Activated T-cell treated with anti-CD3 and anti-CD28 coated beads, Interleukin-2, amount 50 U/mL, for 72 hours (primary cell): ENCODE measurements around the gene SERTAD3. TPM values are rescaled to one million over a fixed set of nuclear protein-coding genes. Genes with fewer than 3 reads are reported as not detected.
"Not testable (repeated sequence)": the region's sequence is repeated elsewhere in the genome, so short reads cannot be mapped to it uniquely, and the experiment has no call there.

Experiments
- ATAC-seq, 2 donors: fragments of 150-1000 bp; cut with Tn5 transposase; replicated peaks in 1 of 2; 2 replicates each; pipeline ENCODE4 v1.10.0; 2021; ENCODE audit warnings: moderate library complexity in 2 of 2, mild to moderate bottlenecking in 1 of 2
- DNase-seq, 2 donors: peaks; one replicate each; pipeline ENCODE4 v3.0.0; 2021 to 2022; ENCODE audit warnings: mixed read lengths in 1 of 2
- H3K27ac Mint-ChIP-seq: one replicate; pipeline ENCODE4 v1.8.0; 2022; ENCODE audit warnings: mild to moderate bottlenecking, moderate library complexity, mixed read lengths
- H3K27me3 Mint-ChIP-seq: one replicate; pipeline ENCODE4 v1.8.0; 2022; ENCODE audit warnings: low read depth, mixed read lengths
- H3K36me3 Mint-ChIP-seq, 2 donors: one replicate each; pipeline ENCODE4 v1.8.0; 2022; ENCODE audit warnings: mixed read lengths in 2 of 2, mild to moderate bottlenecking in 1 of 2; ENCODE audit not compliant: insufficient read depth in 2 of 2
- H3K4me1 Mint-ChIP-seq: one replicate; pipeline ENCODE4 v1.8.0; 2022; ENCODE audit warnings: low read depth, mixed read lengths
- H3K4me3 Mint-ChIP-seq, 2 donors: one replicate each; pipeline ENCODE4 v1.8.0; 2022; ENCODE audit warnings: mild to moderate bottlenecking in 2 of 2, mixed read lengths in 2 of 2, moderate library complexity in 2 of 2
- H3K9me3 Mint-ChIP-seq, 2 donors: one replicate each; pipeline ENCODE4 v1.8.0; 2022; ENCODE audit warnings: mixed read lengths in 2 of 2
- total RNA-seq, 2 donors: library from RNA; stranded (reverse); gene quantifications; one replicate each; pipeline ENCODE4 v1.2.3, GENCODE V29; 2022

The SERTAD3 gene
- total RNA-seq, 2 donors from 2014 or later = 12.6 to 16.3 TPM

- H3K36me3 Mint-ChIP-seq = peaks cover 0 to 4% of the 10 kb centered on the region in 2 donors
- DNase-seq = no peak
- no peaks in the 10 kb centered on the region for H3K27me3 Mint-ChIP-seq
- ATAC-seq = no peak
- H3K4me3 Mint-ChIP-seq = no peak overlapping the region
- H3K9me3 Mint-ChIP-seq = no peaks in the 10 kb centered on the region
- H3K27ac Mint-ChIP-seq = no peak overlapping the region
- H3K4me1 Mint-ChIP-seq = no peaks in the 10 kb centered on the region
Measured at GRCh38 chr19:40450664-40451063, 6.5 kb upstream of the SERTAD3 start.

- Mint-ChIP-seq H3K27me3 (no peaks in the 10 kb centered on the region), H3K4me3 (no peak overlapping the region), H3K36me3 (peaks cover 0 to 4% of the 10 kb centered on the region in 2 donors), H3K9me3 (no peaks in the 10 kb centered on the region), H3K4me1 (peaks cover 7% of the 10 kb centered on the region), H3K27ac (no peak overlapping the region)
- ATAC-seq (no peak), DNase-seq (no peak)
Measured at GRCh38 chr19:40449506-40449905, 5.4 kb upstream of the SERTAD3 start.

- Mint-ChIP-seq H3K27me3 (no peaks in the 10 kb centered on the region), H3K27ac (no peak overlapping the region), H3K36me3 (peaks cover 7 to 8% of the 10 kb centered on the region in 2 donors), H3K4me1 (peaks cover 16% of the 10 kb centered on the region), H3K4me3 (no peak overlapping the region), H3K9me3 (no peaks in the 10 kb centered on the region)
- ATAC-seq (no peak), DNase-seq (no peak)
Measured at GRCh38 chr19:40446263-40446784, 2.2 kb upstream of the SERTAD3 start.

GRCh38 chr19:40445780-40446262 is 1.7 kb upstream of the SERTAD3 start:
- no peak overlapping the region for H3K27ac Mint-ChIP-seq
- ATAC-seq = no peak
- H3K4me1 Mint-ChIP-seq = peaks cover 16% of the 10 kb centered on the region
- H3K4me3 Mint-ChIP-seq = peak overlapping the region; percentile 64 to 66
- no peaks in the 10 kb centered on the region for H3K27me3 Mint-ChIP-seq
- H3K9me3 Mint-ChIP-seq = no peaks in the 10 kb centered on the region
- no peak for DNase-seq
- peaks cover 7 to 8% of the 10 kb centered on the region in 2 donors for H3K36me3 Mint-ChIP-seq

GRCh38 chr19:40444825-40445312 is 734 bp upstream of the SERTAD3 start:
- Mint-ChIP-seq H3K27me3 (no peaks in the 10 kb centered on the region), H3K27ac (no peak overlapping the region), H3K36me3 (peaks cover 7% of the 10 kb centered on the region in 2 donors), H3K4me1 (peaks cover 16% of the 10 kb centered on the region), H3K9me3 (no peaks in the 10 kb centered on the region), H3K4me3 (peak overlapping the region; percentile 99)
- DNase-seq = no peak
- ATAC-seq = no peak

GRCh38 chr19:40443131-40443999 is 770 bp downstream of the SERTAD3 start:
- peaks cover 16% of the 10 kb centered on the region for H3K4me1 Mint-ChIP-seq

GRCh38 chr19:40442328-40443130 is 1.6 kb downstream of the SERTAD3 start:
- ATAC-seq = no peak
- Mint-ChIP-seq H3K9me3 (no peaks in the 10 kb centered on the region), H3K27ac (peak overlapping the region; percentile 95), H3K36me3 (peaks cover 4 to 7% of the 10 kb centered on the region in 2 donors), H3K4me3 (peak overlapping the region; percentile 99), H3K4me1 (peaks cover 16% of the 10 kb centered on the region), H3K27me3 (no peaks in the 10 kb centered on the region)
- DNase-seq = no peak

More at GRCh38 chr19:40443131-40443999, 770 bp downstream of the SERTAD3 start:
- ATAC-seq = peak; percentile 82 to 83
- H3K27ac Mint-ChIP-seq = peak overlapping the region; percentile 95
- H3K36me3 Mint-ChIP-seq = peaks cover 4 to 7% of the 10 kb centered on the region in 2 donors
- H3K9me3 Mint-ChIP-seq = no peaks in the 10 kb centered on the region
- DNase-seq = peak; percentile 99
- H3K27me3 Mint-ChIP-seq = no peaks in the 10 kb centered on the region
- peak overlapping the region; percentile 99 for H3K4me3 Mint-ChIP-seq

GRCh38 chr19:40441719-40442253 is 2.3 kb downstream of the SERTAD3 start:
- ATAC-seq (no peak), DNase-seq (no peak)
- no peaks in the 10 kb centered on the region for H3K9me3 Mint-ChIP-seq
- peaks cover 16% of the 10 kb centered on the region for H3K4me1 Mint-ChIP-seq
- H3K36me3 Mint-ChIP-seq = peaks cover 4 to 7% of the 10 kb centered on the region in 2 donors
- no peaks in the 10 kb centered on the region for H3K27me3 Mint-ChIP-seq
- H3K27ac Mint-ChIP-seq = peak overlapping the region; percentile 95
- peak overlapping the region; percentile 99 for H3K4me3 Mint-ChIP-seq

GRCh38 chr19:40438284-40438683 is 5.9 kb downstream of the SERTAD3 start:
- DNase-seq (no peak), ATAC-seq (no peak)
- Mint-ChIP-seq H3K9me3 (no peaks in the 10 kb centered on the region), H3K4me1 (peaks cover 30% of the 10 kb centered on the region), H3K27ac (no peak overlapping the region), H3K36me3 (no peaks in the 10 kb centered on the region), H3K27me3 (no peaks in the 10 kb centered on the region), H3K4me3 (no peak overlapping the region)

GRCh38 chr19:40433391-40434216 is 10.5 kb downstream of the SERTAD3 start:
- ATAC-seq (peak; percentile 94 to 96), DNase-seq (peak; percentile 61 to 67)
- Mint-ChIP-seq H3K4me1 (peaks cover 26% of the 10 kb centered on the region), H3K9me3 (no peaks in the 10 kb centered on the region), H3K27me3 (no peaks in the 10 kb centered on the region), H3K27ac (peak overlapping the region; percentile 36), H3K36me3 (no peaks in the 10 kb centered on the region), H3K4me3 (peak overlapping the region; percentile 70 to 92)

GRCh38 chr19:40432760-40433159 is 11.4 kb downstream of the SERTAD3 start:
- not testable (repeated sequence) for DNase-seq, H3K9me3 Mint-ChIP-seq, H3K36me3 Mint-ChIP-seq, ATAC-seq, H3K27me3 Mint-ChIP-seq
- H3K4me1 Mint-ChIP-seq = peaks cover 26% of the 10 kb centered on the region
- H3K4me3 Mint-ChIP-seq = peak overlapping the region; percentile 70 to 92
- peak overlapping the region; percentile 36 for H3K27ac Mint-ChIP-seq

GRCh38 chr19:40431698-40432097 is 12.4 kb downstream of the SERTAD3 start:
- Mint-ChIP-seq H3K27me3 (no peaks in the 10 kb centered on the region), H3K4me1 (peaks cover 26% of the 10 kb centered on the region), H3K4me3 (peak overlapping the region in 1 of 2 donors; percentile 20), H3K36me3 (no peaks in the 10 kb centered on the region), H3K9me3 (no peaks in the 10 kb centered on the region), H3K27ac (no peak overlapping the region)
- DNase-seq = no peak
- ATAC-seq = no peak
